NOMO-1 treated with dmso at 0.1 percent for 144 hours (cell line): ENCODE results near the gene PHC3.
"Not testable (repeated sequence)": the region's sequence is repeated elsewhere in the genome, so short reads cannot be mapped to it uniquely, and the experiment has no call there.

Source experiments
- DNase-seq: peaks from one replicate; lab custom pipeline; 2025; ENCODE audit not compliant: unreplicated experiment; lab: John Stamatoyannopoulos, UW

The PHC3 gene

GRCh38 chr3:170132335-170132734 is 49.2 kb downstream of the PHC3 start:
- no peak for DNase-seq

- DNase-seq = no peak
Measured at GRCh38 chr3:170130532-170130931, 51.0 kb downstream of the PHC3 start.

- DNase-seq = peak; percentile 80
Measured at GRCh38 chr3:170128977-170129431, 52.5 kb downstream of the PHC3 start.

DNA sequence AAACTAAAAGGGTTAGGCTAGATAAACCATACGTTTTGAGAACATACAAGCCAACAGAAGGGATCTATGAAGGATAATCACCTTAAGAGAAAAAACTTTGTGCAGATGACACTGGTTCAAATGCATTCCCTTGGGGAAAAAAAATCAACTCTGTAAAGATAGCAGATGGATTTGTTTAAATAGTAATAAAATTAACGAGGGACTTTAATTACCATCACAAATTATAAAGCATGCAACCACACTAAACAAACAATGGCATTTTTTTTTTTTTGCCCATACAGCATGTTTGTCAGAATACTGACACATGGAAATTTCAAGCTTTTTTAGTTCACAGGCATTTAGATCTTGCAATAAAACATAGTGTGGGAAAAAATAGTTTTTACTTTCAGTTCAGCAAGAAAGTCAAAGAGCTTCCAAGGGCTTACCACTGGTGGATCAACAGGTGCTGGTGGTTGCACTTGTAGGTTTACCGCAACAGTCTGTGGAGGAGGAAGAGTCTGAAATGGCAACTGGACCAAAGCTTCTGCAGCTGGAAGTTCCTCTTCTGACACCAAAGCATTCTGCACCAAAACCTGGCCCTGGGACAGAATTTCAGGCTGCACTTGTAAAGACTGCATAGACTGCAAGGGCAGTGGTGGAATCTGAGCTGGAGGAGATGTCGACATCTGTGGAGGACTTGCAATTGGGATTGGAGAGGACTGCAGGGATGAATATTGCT is 53.1 kb downstream of the PHC3 start:
- DNase-seq = peak; percentile 84

DNA sequence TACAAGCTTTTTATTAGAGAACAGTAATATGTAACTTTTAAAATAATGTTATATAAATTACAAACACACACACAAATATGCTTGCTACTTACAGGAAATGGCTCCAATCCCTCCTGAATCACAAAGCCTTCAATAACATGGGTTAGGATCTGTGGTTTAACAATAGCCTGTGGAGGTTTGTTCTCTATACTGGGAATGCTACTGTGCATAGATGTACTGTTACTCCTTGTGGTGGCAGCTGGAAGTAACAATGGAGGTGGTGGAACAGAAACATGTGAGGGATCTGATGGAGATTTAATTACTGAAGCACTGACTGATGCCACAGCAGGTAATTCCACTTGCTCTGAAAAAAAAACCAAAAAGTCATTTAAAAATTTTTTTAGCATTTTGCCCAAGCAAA is 64.4 kb downstream of the PHC3 start:
- no peak for DNase-seq

- DNase-seq = not testable (repeated sequence)
Measured at GRCh38 chr3:170114165-170114564, 67.4 kb downstream of the PHC3 start.

DNA sequence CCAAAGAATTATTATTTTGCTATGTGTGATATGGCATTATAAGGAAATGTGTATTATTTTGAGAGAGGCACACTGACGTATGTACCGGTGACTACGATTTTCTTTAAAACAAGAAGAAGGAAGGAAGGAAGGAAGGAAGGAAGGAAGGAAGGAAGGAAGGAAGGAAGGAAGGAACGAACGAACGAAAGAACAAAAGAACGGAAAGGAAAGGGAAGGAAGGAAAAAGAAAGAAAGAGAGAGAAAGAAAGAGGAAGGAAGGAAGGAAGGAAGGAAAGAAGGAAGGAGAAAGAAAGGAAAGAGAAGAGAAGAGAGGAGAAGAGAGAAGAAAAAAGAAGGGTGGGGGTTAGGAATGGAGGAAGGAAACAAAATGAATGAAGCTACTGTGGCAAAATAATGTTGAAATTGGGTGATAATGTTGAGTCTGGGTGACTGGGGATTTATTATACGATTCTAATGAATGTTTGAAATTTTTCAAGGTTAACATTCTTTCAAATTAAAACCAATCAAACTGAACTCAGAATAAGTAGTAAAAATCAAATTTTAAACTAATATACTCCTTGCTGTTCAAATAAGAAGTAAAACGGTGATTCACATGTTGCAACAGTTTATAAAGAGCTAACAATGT is 70.3 kb downstream of the PHC3 start:
- no peak for DNase-seq

- no peak for DNase-seq
Measured at GRCh38 chr3:170109579-170110293, 71.8 kb downstream of the PHC3 start.

DNA sequence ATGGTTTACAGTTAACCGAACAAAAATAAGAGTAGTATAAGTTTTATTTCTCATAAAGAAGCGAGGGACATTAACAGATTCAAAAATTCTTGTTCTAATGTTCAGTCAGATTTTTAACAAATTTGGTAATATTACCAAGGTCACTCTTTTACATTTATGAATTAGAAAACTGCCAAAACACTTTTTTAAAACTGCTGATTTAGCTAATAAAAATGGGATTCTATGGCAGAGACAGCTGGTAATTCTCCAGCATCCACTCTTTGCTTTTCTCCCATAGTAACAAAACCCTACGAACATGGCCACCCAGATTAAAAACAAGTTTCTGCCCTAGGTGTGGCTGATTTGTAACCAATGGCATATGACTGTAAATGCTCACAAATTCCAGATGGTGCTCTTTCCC is 72.6 kb downstream of the PHC3 start:
- DNase-seq = no peak

- no peak for DNase-seq
Measured at GRCh38 chr3:170107941-170108340, 73.6 kb downstream of the PHC3 start.

GRCh38 chr3:170102431-170102830 is 79.1 kb downstream of the PHC3 start:
- no peak for DNase-seq

DNA sequence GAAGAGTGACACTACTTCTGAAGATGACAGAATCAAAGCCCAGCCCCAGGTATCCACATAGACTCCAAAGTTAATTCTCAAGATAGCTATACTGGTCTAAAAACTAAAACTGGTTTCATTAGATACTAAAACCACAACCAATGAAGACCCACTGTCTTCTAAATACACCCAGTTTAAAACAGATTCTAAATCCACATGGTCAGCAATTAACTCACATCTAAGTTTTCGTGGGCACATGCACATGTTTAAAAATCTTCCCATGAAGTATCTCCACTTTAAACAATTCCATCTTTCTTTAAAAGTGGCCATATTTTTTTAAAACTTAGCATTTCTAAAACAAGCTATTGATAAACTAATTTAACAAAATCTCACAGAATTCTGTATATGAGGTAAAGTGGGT is 80.6 kb downstream of the PHC3 start:
- no peak for DNase-seq

GRCh38 chr3:170098753-170099152 is 82.8 kb downstream of the PHC3 start:
- DNase-seq = no peak

DNA sequence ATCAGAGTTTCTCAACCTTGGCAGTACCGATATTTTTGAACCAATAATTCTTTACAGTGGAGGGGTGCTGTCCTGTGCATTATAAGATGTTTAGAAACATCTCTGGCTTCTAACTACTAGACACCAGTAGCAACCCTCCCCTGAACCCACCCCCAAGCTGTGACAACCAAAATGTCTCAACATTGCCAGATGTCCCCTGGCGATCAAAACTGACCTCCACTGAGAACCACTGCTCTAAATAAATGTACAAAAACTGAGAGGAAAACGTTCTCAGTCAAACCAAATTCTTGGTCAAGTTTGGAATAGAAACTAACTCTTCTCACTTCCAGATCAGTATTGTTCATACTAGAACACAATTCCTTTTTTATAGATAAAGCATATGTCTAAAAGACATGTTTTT is 85.2 kb downstream of the PHC3 start:
- no peak for DNase-seq

- DNase-seq = no peak
Measured at GRCh38 chr3:170095771-170096170, 85.8 kb downstream of the PHC3 start.

GRCh38 chr3:170092907-170093306 is 88.6 kb downstream of the PHC3 start:
- DNase-seq = no peak

GRCh38 chr3:170090601-170090981 is 90.9 kb downstream of the PHC3 start:
- no peak for DNase-seq

- no peak for DNase-seq
Measured at GRCh38 chr3:170089862-170090600, 91.5 kb downstream of the PHC3 start.

- no peak for DNase-seq
Measured at GRCh38 chr3:170085396-170085795, 96.1 kb downstream of the PHC3 start.

- DNase-seq = no peak
Measured at GRCh38 chr3:170083343-170083742, 98.2 kb downstream of the PHC3 start.

- DNase-seq = no peak
Measured at GRCh38 chr3:170081079-170081741, 100.3 kb downstream of the PHC3 start.
